Measurements from ENCODE around the gene WDR54. TPM values are rescaled to one million over a fixed set of nuclear protein-coding genes. Genes with fewer than 3 reads are reported as not detected.
A peak's percentile ranks its signal among the peaks of the same experiment; 100 is the strongest.

The WDR54 gene
- total RNA-seq, 1 donor from 2014 or later: 25.0 TPM

DNA sequence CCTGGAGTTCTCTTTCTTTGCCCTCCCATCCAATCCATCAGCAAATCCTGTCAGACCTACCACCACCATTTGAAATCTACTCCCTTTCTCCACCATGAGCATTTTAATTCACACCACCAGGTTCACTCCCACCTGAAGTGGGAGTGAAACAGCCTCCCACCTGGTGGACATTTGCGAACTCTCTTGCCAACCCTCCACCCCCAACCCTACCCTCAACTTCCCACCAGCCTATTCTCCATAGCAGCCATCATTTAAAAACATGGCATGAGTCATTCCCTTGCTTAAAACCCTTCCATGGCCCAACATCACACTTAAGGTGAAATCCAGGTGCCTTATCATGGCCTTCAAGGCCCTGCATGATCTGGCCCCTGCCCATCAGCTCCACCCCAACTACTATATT is 16.7 kb downstream of the WDR54 start:
- H3K4me1 Mint-ChIP-seq: peaks cover 37% of the 10 kb centered on the region
- H3K4me3 Mint-ChIP-seq: peak overlapping the region; percentile 93
- H3K27ac Mint-ChIP-seq: peak overlapping the region; percentile 44
- H3K9me3 Mint-ChIP-seq: no peaks in the 10 kb centered on the region
- no peaks in the 10 kb centered on the region for H3K27me3 Mint-ChIP-seq (ENCODE audit: low read depth)
- DNase-seq (ENCODE audit: low spot score in 2 of 2, unreplicated experiment in 2 of 2): no peak
- TF ChIP-seq, protein P1, sequence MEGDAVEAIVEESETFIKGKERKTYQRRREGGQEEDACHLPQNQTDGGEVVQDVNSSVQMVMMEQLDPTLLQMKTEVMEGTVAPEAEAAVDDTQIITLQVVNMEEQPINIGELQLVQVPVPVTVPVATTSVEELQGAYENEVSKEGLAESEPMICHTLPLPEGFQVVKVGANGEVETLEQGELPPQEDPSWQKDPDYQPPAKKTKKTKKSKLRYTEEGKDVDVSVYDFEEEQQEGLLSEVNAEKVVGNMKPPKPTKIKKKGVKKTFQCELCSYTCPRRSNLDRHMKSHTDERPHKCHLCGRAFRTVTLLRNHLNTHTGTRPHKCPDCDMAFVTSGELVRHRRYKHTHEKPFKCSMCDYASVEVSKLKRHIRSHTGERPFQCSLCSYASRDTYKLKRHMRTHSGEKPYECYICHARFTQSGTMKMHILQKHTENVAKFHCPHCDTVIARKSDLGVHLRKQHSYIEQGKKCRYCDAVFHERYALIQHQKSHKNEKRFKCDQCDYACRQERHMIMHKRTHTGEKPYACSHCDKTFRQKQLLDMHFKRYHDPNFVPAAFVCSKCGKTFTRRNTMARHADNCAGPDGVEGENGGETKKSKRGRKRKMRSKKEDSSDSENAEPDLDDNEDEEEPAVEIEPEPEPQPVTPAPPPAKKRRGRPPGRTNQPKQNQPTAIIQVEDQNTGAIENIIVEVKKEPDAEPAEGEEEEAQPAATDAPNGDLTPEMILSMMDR (IDR thresholded peaks at IDR 0.05; ENCODE audit: unreplicated experiment): no peak
- H3K36me3 Mint-ChIP-seq: peaks cover 2% of the 10 kb centered on the region

GRCh38 chr2:74439373-74439772 is 17.8 kb downstream of the WDR54 start:
- H3K4me1 Mint-ChIP-seq: peaks cover 43% of the 10 kb centered on the region
- no peak for DNase-seq (ENCODE audit: low spot score in 2 of 2, unreplicated experiment in 2 of 2)
- no peaks in the 10 kb centered on the region for H3K9me3 Mint-ChIP-seq
- no peaks in the 10 kb centered on the region for H3K27me3 Mint-ChIP-seq (ENCODE audit: low read depth)
- TF ChIP-seq, protein P1 (IDR thresholded peaks at IDR 0.05; ENCODE audit: unreplicated experiment): no peak
- peak overlapping the region; percentile 92 for H3K27ac Mint-ChIP-seq
- peak overlapping the region; percentile 93 for H3K4me3 Mint-ChIP-seq
- no peaks in the 10 kb centered on the region for H3K36me3 Mint-ChIP-seq

- peaks cover 48% of the 10 kb centered on the region for H3K4me1 Mint-ChIP-seq
- DNase-seq (ENCODE audit: low spot score in 2 of 2, unreplicated experiment in 2 of 2): peak in 1 of 2 experiments; percentile 43
- no peaks in the 10 kb centered on the region for H3K27me3 Mint-ChIP-seq (ENCODE audit: low read depth)
- peak overlapping the region; percentile 93 for H3K4me3 Mint-ChIP-seq
- no peaks in the 10 kb centered on the region for H3K36me3 Mint-ChIP-seq
- TF ChIP-seq, protein P1 (IDR thresholded peaks at IDR 0.05; ENCODE audit: unreplicated experiment): no peak
- H3K27ac Mint-ChIP-seq: peak overlapping the region; percentile 92
- no peaks in the 10 kb centered on the region for H3K9me3 Mint-ChIP-seq
Observed at GRCh38 chr2:74439803-74440377, 18.4 kb downstream of the WDR54 start.

DNA sequence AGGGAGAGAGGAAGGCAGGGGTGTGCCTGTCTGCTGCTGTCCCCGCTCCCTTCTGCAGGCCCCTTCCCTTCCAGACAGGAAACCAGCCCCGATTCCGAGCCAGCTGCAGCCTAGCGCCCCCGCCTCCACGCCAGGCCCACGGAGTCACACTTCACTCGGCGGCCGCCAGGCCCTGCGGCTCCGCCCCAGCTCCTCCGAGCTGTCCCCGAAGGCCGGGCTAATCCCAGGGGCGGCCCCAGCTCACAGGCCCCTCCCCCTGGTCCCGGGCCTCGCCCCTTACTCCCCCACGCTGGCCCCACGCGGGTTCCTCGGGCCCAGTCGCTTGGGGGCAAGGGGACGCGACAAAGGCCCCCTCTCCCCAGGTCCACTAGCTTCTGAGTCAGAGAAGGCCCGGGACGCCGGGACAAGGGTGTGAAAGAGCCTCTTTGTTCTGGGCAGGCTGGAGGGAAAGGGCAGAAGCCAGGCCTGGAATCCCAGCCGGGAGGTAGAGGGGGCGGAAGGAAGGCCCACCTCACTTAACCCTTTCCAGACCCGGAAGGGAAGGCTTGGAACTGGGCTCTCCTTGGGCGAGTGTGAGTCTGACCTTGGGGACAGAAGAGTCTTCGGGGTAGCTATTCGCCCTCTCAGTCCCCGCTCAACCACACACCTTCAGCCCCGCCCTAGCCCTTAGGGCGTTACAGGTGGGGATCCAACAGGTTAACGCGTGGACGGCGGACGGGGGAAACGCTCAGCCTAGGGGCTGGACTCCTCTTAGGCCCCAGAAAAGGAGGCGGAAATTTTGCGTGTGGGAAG is 19.0 kb downstream of the WDR54 start:
- peak; percentile 83 to 90 for DNase-seq (ENCODE audit: low spot score in 2 of 2, unreplicated experiment in 2 of 2)
- H3K27me3 Mint-ChIP-seq (ENCODE audit: low read depth): no peaks in the 10 kb centered on the region
- H3K9me3 Mint-ChIP-seq: no peaks in the 10 kb centered on the region

GRCh38 chr2:74441170-74441689 is 19.7 kb downstream of the WDR54 start:
- TF ChIP-seq, protein P1 (IDR thresholded peaks at IDR 0.05; ENCODE audit: unreplicated experiment): no peak
- Mint-ChIP-seq H3K27ac (peak overlapping the region; percentile 99), H3K4me3 (peak overlapping the region; percentile 93), H3K9me3 (no peaks in the 10 kb centered on the region), H3K27me3 (ENCODE audit: low read depth) (no peaks in the 10 kb centered on the region), H3K36me3 (no peaks in the 10 kb centered on the region), H3K4me1 (peaks cover 49% of the 10 kb centered on the region)
- no peak for DNase-seq (ENCODE audit: low spot score in 2 of 2, unreplicated experiment in 2 of 2)

More for the DNA sequence above, 19.0 kb downstream of the WDR54 start:
- Mint-ChIP-seq H3K4me1 (peaks cover 49% of the 10 kb centered on the region), H3K4me3 (peak overlapping the region; percentile 93), H3K27ac (peak overlapping the region; percentile 99), H3K36me3 (no peaks in the 10 kb centered on the region)
- TF ChIP-seq, protein P1 (IDR thresholded peaks at IDR 0.05; ENCODE audit: unreplicated experiment): no peak

All from mesothelial cell of epicardium (in vitro differentiated cells).